Gastroesophageal sphincter (tissue), 3 donors: ENCODE data around the gene C8A.

ENCODE experiments used
- EP300 ChIP-seq: sonication (generic); formaldehyde crosslinking; IDR thresholded peaks from one replicate; pipeline ENCODE4 v1.6.1; 2017; ENCODE audit warnings: antibody characterized with exemption, mild to moderate bottlenecking
- POLR2A ChIP-seq, 2 donors: fragments of 450-650 bp; IDR thresholded peaks; one replicate each; pipeline ENCODE4 v1.6.1; 2017; ENCODE audit warnings: antibody characterized with exemption in 2 of 2, mild to moderate bottlenecking in 2 of 2, moderate library complexity in 1 of 2
- TF ChIP-seq, protein P1 (sequence below), 4 experiments: fragments of 200-600 bp in 2 of 4; fragments of 450-650 bp in 2 of 4; sonication (generic) in 1 of 4; IDR thresholded peaks; one replicate each; pipeline ENCODE4 v1.5.1; 2017 to 2019; ENCODE audit warnings: antibody characterized with exemption in 4 of 4, mild to moderate bottlenecking in 2 of 4, moderate library complexity in 2 of 4

DNA sequence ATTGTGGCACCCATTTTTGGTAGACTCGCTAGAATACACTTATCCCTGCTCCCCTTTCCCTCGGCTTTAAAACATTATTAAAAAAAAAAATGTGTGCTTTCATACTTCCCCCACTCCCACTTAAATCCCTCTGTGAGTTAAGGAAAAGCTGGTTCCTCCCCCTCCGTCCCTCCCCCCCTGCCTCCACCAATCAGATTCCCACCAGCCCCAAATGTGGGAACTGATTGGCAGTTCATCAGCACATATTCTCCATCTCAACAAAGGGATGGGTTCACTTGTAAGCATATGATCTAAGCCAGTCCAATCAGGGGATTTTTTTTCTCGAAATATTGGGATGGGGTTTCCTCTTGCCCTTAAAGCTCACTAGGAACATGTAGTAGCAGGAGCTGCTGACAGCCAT is 24.5 kb upstream of the C8A start:
- no peak for TF ChIP-seq EP300
- no peak for TF ChIP-seq POLR2A (IDR thresholded peaks at IDR 0.05)
- TF ChIP-seq, protein P1, sequence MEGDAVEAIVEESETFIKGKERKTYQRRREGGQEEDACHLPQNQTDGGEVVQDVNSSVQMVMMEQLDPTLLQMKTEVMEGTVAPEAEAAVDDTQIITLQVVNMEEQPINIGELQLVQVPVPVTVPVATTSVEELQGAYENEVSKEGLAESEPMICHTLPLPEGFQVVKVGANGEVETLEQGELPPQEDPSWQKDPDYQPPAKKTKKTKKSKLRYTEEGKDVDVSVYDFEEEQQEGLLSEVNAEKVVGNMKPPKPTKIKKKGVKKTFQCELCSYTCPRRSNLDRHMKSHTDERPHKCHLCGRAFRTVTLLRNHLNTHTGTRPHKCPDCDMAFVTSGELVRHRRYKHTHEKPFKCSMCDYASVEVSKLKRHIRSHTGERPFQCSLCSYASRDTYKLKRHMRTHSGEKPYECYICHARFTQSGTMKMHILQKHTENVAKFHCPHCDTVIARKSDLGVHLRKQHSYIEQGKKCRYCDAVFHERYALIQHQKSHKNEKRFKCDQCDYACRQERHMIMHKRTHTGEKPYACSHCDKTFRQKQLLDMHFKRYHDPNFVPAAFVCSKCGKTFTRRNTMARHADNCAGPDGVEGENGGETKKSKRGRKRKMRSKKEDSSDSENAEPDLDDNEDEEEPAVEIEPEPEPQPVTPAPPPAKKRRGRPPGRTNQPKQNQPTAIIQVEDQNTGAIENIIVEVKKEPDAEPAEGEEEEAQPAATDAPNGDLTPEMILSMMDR (IDR thresholded peaks at IDR 0.05) = no peak
